ENCODE data around the gene SLC1A3. TPM values are rescaled to one million over a fixed set of nuclear protein-coding genes. Genes with fewer than 3 reads are reported as not detected.

SLC1A3 gene
- total and polyA plus RNA-seq, 2 donors (not counting 1 experiment from before 2014, with no cell fraction given), result 0.37 TPM; not detected in 1

DNA sequence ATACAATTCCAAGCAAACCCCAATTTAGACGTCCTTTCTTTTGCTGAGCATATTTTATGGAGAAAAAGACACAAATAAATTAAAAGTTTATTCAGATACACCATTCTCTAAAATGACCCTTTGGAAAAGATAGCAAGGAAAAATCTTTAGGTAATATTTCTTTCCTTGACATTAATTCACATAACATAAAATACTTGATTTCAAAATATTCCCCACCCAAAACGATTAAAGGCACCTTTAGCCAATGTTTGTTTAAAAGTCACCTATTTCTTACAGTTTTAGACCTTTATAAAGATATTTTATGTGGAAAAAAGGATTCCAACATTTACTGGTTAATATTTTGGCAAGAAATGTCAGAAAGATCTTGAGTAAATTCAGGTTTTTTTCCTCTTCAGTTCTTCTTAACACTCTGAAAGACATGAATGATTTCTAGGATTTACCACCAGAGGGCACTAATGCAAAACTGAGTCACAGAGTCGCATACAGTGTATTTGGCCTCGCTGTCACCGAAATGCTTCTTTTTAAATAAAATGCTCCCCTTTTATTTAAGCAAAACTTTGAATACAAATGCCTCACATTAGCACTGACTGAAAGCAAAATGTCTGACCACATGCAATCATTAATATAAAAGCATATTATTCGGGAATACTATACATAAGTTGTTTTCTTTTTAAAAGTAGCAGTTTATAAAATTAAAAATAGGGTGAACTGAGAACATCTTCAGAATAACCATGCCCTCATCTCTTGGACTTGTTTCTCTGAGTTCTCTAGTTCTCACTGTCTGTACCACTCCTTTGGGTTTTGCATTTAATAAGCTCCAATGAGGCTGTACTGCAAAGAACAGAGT lies 122.5 kb downstream of the SLC1A3 start:
- Mint-ChIP-seq H3K27ac (no peak overlapping the region), H3K27me3 (no peaks in the 10 kb centered on the region), H3K9me3 (ENCODE audit: insufficient read depth) (no peaks in the 10 kb centered on the region), H3K4me1 (peaks cover 18% of the 10 kb centered on the region), H3K4me3 (no peak overlapping the region)
- intact Hi-C loops (cut with micrococcal nuclease), result loop anchor here (1.0 to 5.0 kb wide), 4 partner anchors 141 to 643 kb away; partner anchors contain the start of gene NUP155
- Histone ChIP-seq H3K27me3 (replicated peaks in 1 of 4; ENCODE audit: control extremely low read depth in 1 of 4, control insufficient read depth in 3 of 4, insufficient read depth in 4 of 4, low read length in 3 of 4) (no peaks in the 10 kb centered on the region), H3K4me3 (ENCODE audit: control extremely low read depth in 1 of 5, extremely low read depth in 1 of 5, insufficient read depth in 1 of 5, low read depth in 2 of 5, low read length in 4 of 5) (no peak overlapping the region), H3K79me2 (ENCODE audit: control insufficient read depth, insufficient read depth, low read length) (no peaks in the 10 kb centered on the region), H3K9me3 (ENCODE audit: control extremely low read depth in 1 of 3, control insufficient read depth in 2 of 3, insufficient read depth in 1 of 3, low read length in 2 of 3) (no peaks in the 10 kb centered on the region), H4K20me1 (ENCODE audit: control insufficient read depth, insufficient read depth, low read length, poor library complexity, severe bottlenecking) (no peaks in the 10 kb centered on the region), H3K4me1 (ENCODE audit: control insufficient read depth in 2 of 2, insufficient read depth in 2 of 2, low read length in 2 of 2) (peaks cover 16 to 17% of the 10 kb centered on the region in 2 donors), H3K9ac (ENCODE audit: low read length) (no peak overlapping the region), H3K27ac (ENCODE audit: low read length in 2 of 2) (no peak overlapping the region), H2AFZ (ENCODE audit: insufficient read depth, low read depth, low read length, poor library complexity, severe bottlenecking) (no peak overlapping the region), H3K36me3 (replicated peaks in 1 of 2; ENCODE audit: control extremely low read depth in 1 of 2, control insufficient read depth in 1 of 2, extremely low read depth in 1 of 2, insufficient read depth in 2 of 2, low read length in 1 of 2) (no peaks in the 10 kb centered on the region), H3K4me2 (replicated peaks; ENCODE audit: low read depth, low read length, poor library complexity, severe bottlenecking) (peak overlapping the region; percentile 26)
- ChIA-PET POLR2A (no interaction called here), CTCF (interaction anchor here (0.6 to 3.4 kb wide), 30 partner anchors 8 to 487 kb away, joined by 3 to 32 read pairs (median 6); partner anchors contain the start of genes NADK2 and NIPBL)
- no peak for TF ChIP-seq EZH2 (IDR thresholded peaks at IDR 0.05; ENCODE audit: borderline replicate concordance, insufficient read depth, low read depth, low read length, poor library complexity, severe bottlenecking)
- TF ChIP-seq, protein P1, sequence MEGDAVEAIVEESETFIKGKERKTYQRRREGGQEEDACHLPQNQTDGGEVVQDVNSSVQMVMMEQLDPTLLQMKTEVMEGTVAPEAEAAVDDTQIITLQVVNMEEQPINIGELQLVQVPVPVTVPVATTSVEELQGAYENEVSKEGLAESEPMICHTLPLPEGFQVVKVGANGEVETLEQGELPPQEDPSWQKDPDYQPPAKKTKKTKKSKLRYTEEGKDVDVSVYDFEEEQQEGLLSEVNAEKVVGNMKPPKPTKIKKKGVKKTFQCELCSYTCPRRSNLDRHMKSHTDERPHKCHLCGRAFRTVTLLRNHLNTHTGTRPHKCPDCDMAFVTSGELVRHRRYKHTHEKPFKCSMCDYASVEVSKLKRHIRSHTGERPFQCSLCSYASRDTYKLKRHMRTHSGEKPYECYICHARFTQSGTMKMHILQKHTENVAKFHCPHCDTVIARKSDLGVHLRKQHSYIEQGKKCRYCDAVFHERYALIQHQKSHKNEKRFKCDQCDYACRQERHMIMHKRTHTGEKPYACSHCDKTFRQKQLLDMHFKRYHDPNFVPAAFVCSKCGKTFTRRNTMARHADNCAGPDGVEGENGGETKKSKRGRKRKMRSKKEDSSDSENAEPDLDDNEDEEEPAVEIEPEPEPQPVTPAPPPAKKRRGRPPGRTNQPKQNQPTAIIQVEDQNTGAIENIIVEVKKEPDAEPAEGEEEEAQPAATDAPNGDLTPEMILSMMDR (IDR thresholded peaks at IDR 0.05), result peak; percentile 85
- no peak for ATAC-seq (ENCODE audit: low read depth)
- DNase-seq, result peak; percentile 74
- WGBS (ENCODE audit: insufficient coverage), result 0% methylated on average over 2 of the region's 6 CpGs

Data from B cell (primary cell).